GM18909 (cell line): ENCODE data around the gene SH2D5.

Experiments used
- ATAC-seq: cut with Tn5 transposase; IDR thresholded peaks from one replicate; pipeline ENCODE4 v1.9.1; 2021; ENCODE audit warnings: mild to moderate bottlenecking; ENCODE audit not compliant: unreplicated experiment, poor library complexity

SH2D5 gene

GRCh38 chr1:20732588-20733359, at the start of gene SH2D5:
SH2D5 (minus strand) TSS chr1:20732703; CDS start chr1:20728044, 4,659 bp downstream.
- peak; percentile 40 for ATAC-seq

- ATAC-seq = no peak
Observed at GRCh38 chr1:20775700-20776099, 43.2 kb upstream of the SH2D5 start.

- no peak for ATAC-seq
Observed at GRCh38 chr1:20771780-20772179, 39.3 kb upstream of the SH2D5 start.

- no peak for ATAC-seq
Observed at GRCh38 chr1:20770314-20771087, 38.0 kb upstream of the SH2D5 start.

- ATAC-seq = no peak
Observed at GRCh38 chr1:20767271-20767670, 34.8 kb upstream of the SH2D5 start.

GRCh38 chr1:20763417-20763816, 30.9 kb upstream of the SH2D5 start:
- ATAC-seq = no peak

- ATAC-seq = no peak
Observed at GRCh38 chr1:20760322-20760721, 27.8 kb upstream of the SH2D5 start.

- no peak for ATAC-seq
Observed at GRCh38 chr1:20753589-20753988, 21.1 kb upstream of the SH2D5 start.

GRCh38 chr1:20751462-20751990, 19.0 kb upstream of the SH2D5 start:
- ATAC-seq = no peak

- ATAC-seq = no peak
Observed at GRCh38 chr1:20742671-20743070, 10.2 kb upstream of the SH2D5 start.

- ATAC-seq = no peak
Observed at GRCh38 chr1:20740781-20741180, 8.3 kb upstream of the SH2D5 start.

- no peak for ATAC-seq
Observed at GRCh38 chr1:20739225-20739624, 6.7 kb upstream of the SH2D5 start.

- no peak for ATAC-seq
Observed at GRCh38 chr1:20735581-20736111, 3.1 kb upstream of the SH2D5 start.

- peak; percentile 15 for ATAC-seq
Observed at GRCh38 chr1:20733360-20733975, 965 bp upstream of the SH2D5 start.

GRCh38 chr1:20732071-20732587, 374 bp downstream of the SH2D5 start:
- peak; percentile 62 for ATAC-seq

- ATAC-seq = no peak
Observed at GRCh38 chr1:20731057-20731991, 1.2 kb downstream of the SH2D5 start.

- ATAC-seq = no peak
Observed at GRCh38 chr1:20730690-20731056, 1.8 kb downstream of the SH2D5 start.

GRCh38 chr1:20729990-20730689, 2.4 kb downstream of the SH2D5 start:
- no peak for ATAC-seq
